Spleen (tissue), 11 donors: Measurements from ENCODE around the gene USHBP1. TPM values are rescaled to one million over a fixed set of nuclear protein-coding genes. Genes with fewer than 3 reads are reported as not detected.

Experiments
- DNase-seq: peaks from one replicate; pipeline ENCODE4 v3.0.0-alpha.2; 2020
- H3K27ac ChIP-seq, 8 donors: fragments of 200-600 bp; sonication (generic) in 7 of 8; 1 replicate in 4 of 8; 2 replicates in 4 of 8; pipeline versions ENCODE4 v1.5.0 to v1.8.0; 2016 to 2021; ENCODE audit warnings: inconsistent platforms in 4 of 8, mild to moderate bottlenecking in 4 of 8, moderate library complexity in 1 of 8
- H3K27me3 ChIP-seq, 7 donors: fragments of 200-600 bp; sonication (generic) in 6 of 7; replicated peaks in 1 of 7; 1 replicate in 4 of 7; 2 replicates in 3 of 7; pipeline versions ENCODE4 v1.5.0 to v1.8.0; 2016 to 2021; ENCODE audit warnings: inconsistent platforms in 3 of 7, mild to moderate bottlenecking in 1 of 7
- H3K36me3 ChIP-seq, 6 donors: fragments of 200-600 bp; sonication (generic) in 5 of 6; 1 replicate in 4 of 6; 2 replicates in 2 of 6; pipeline versions ENCODE4 v1.5.0 to v1.8.0; 2016 to 2021; ENCODE audit warnings: inconsistent platforms in 2 of 6
- H3K4me1 ChIP-seq, 6 donors: fragments of 200-600 bp; sonication (generic) in 5 of 6; 1 replicate in 3 of 6; 2 replicates in 3 of 6; pipeline versions ENCODE4 v1.5.0 to v1.8.0; 2016 to 2021; ENCODE audit warnings: inconsistent platforms in 3 of 6
- H3K4me3 ChIP-seq, 8 donors: fragments of 200-600 bp; sonication (generic) in 7 of 8; 1 replicate in 4 of 8; 2 replicates in 4 of 8; pipeline versions ENCODE4 v1.5.0 to v1.8.0; 2016 to 2021; ENCODE audit warnings: inconsistent platforms in 4 of 8, mild to moderate bottlenecking in 4 of 8, moderate library complexity in 2 of 8
- H3K9me3 ChIP-seq, 8 donors: fragments of 200-600 bp; sonication (generic) in 7 of 8; 1 replicate in 4 of 8; 2 replicates in 4 of 8; pipeline versions ENCODE4 v1.5.0 to v1.8.0; 2016 to 2021; ENCODE audit warnings: inconsistent platforms in 4 of 8
- CTCF ChIP-seq, 11 experiments: fragments of 200-600 bp in 7 of 11; fragments of 450-650 bp in 4 of 11; sonication (generic) in 4 of 11; IDR thresholded peaks in 8 of 11; conservative IDR thresholded peaks in 3 of 11; 1 replicate in 7 of 11; 2 replicates in 4 of 11; pipeline versions ENCODE4 v1.4.0 to v1.8.0; 2016 to 2021; ENCODE audit warnings: antibody characterized with exemption in 11 of 11, inconsistent platforms in 4 of 11, mild to moderate bottlenecking in 1 of 11
- POLR2A ChIP-seq, 3 donors: fragments of 450-650 bp; IDR thresholded peaks; one replicate each; pipeline ENCODE4 v1.5.1; 2017; ENCODE audit warnings: antibody characterized with exemption in 3 of 3, mild to moderate bottlenecking in 1 of 3
- POLR2AphosphoS5 ChIP-seq, 3 donors: sonication (generic); formaldehyde crosslinking; IDR thresholded peaks; one replicate each; pipeline ENCODE4 v1.5.1; 2017; ENCODE audit warnings: antibody characterized with exemption in 3 of 3
- WGBS, 5 donors: extraction: QIAGEN DNeasy Blood & Tissue Kit in 3 of 5; methylation state at CpG; one replicate each; pipeline versions ENCODE4 v1.1.5 to v1.1.7; 2013 to 2018; 5-methylcytosine and 5-hydroxymethylcytosine counted together
- intact Hi-C: fragments of 100-400 bp; cut with DNase I; formaldehyde crosslinking; loops from one replicate; pipeline ENCODE4 v1.15.0; 2023; ENCODE audit warnings: low total_unique reads
- polyA plus RNA-seq, 3 donors: library from polyadenylated mRNA; stranded (reverse); fragments of 200-250 nt; gene quantifications; one replicate each; pipeline ENCODE4 v1.2.1, GENCODE V29; 2013
- total RNA-seq, 7 donors: library from RNA; depleted of rRNA in 3 of 7; stranded (reverse); fragments of >200 nt in 3 of 7; fragmentation: NEBNext Ultra II Directional in 4 of 7; extraction: Animal tissue kit (Norgen Biotek cat#: 25700) in 4 of 7; gene quantifications; one replicate each; pipeline versions ENCODE4 v1.1.0 to v1.2.1, GENCODE V29; 2016 to 2021
- donor health status: healthy with polysubstance abuse.
- donor health status: DM: no; HTN: no; CAD: no; lungs with moderate emphysema.
- donor health status: DM: no; HTN: no; CAD: no.
- donor health status: Bipolar disorder and iron deficiency.
- donor health status: healthy.
- donor health status: DM: no; HTN: no; CAD: no.
- donor health status: DM: yes; HTN: yes; CAD: no.

The USHBP1 gene
- total and polyA plus RNA-seq, 10 donors, result 3.1 to 16.6 (median 8.3) TPM

GRCh38 chr19:17227798-17228367 lies 36.7 kb downstream of the USHBP1 start:
- intact Hi-C loops, result no loop called here
- 85 to 93% (median 92%) methylated on average over 12 to 13 of the region's 13 CpGs for WGBS, 5 donors
- H3K27ac ChIP-seq, result no peak overlapping the region
- H3K36me3 ChIP-seq, result peaks cover 0 to 50% (median 10%) of the 10 kb centered on the region in 6 donors
- no peaks in the 10 kb centered on the region for H3K27me3 ChIP-seq
- no peak for TF ChIP-seq CTCF (IDR thresholded peaks at IDR 0.05 in 8 of 11, conservative IDR thresholded peaks at IDR 0.05 in 3 of 11)
- TF ChIP-seq POLR2A (IDR thresholded peaks at IDR 0.05), result no peak
- no peak for TF ChIP-seq POLR2AphosphoS5 (IDR thresholded peaks at IDR 0.05)
- no peaks in the 10 kb centered on the region for H3K9me3 ChIP-seq
- peaks cover 9 to 31% (median 19%) of the 10 kb centered on the region in 6 donors for H3K4me1 ChIP-seq
- no peak for DNase-seq
- H3K4me3 ChIP-seq, result no peak overlapping the region

- Histone ChIP-seq H3K4me1 (peaks cover 9 to 31% (median 19%) of the 10 kb centered on the region in 6 donors), H3K4me3 (peak within 1 kb of the TSS; percentile 62 to 91 (median 72)), H3K27me3 (no peaks in the 10 kb centered on the region), H3K36me3 (peaks cover 0 to 34% (median 4%) of the 10 kb centered on the region in 6 donors), H3K9me3 (no peaks in the 10 kb centered on the region), H3K27ac (peak within 1 kb of the TSS; percentile 86 to 98 (median 96))
- 1 to 2% (median 1%) methylated on average over 7 to 90 of the region's 90 CpGs for WGBS, 5 donors
- intact Hi-C loops, result no loop called here
- DNase-seq, result peak; percentile 98
- peak; percentile 89 to 96 (median 90) for TF ChIP-seq POLR2AphosphoS5 (IDR thresholded peaks at IDR 0.05)
- TF ChIP-seq POLR2A (IDR thresholded peaks at IDR 0.05), result peak in 2 of 3 donors; percentile 24 to 38
- peak in 2 of 11 experiments; percentile 17 to 40 for TF ChIP-seq CTCF (IDR thresholded peaks at IDR 0.05 in 8 of 11, conservative IDR thresholded peaks at IDR 0.05 in 3 of 11)
These were observed 38.3 kb downstream of the USHBP1 start, which contains the start of gene OCEL1 for GRCh38 chr19:17226002-17226933. OCEL1 (plus strand) TSS chr19:17226226; CDS start chr19:17226248, 22 bp downstream.

GRCh38 chr19:17225053-17225452 lies 39.5 kb downstream of the USHBP1 start:
- H3K9me3 ChIP-seq, result no peaks in the 10 kb centered on the region
- H3K27ac ChIP-seq, result peak overlapping the region in 1 of 8 donors; percentile 96
- no peaks in the 10 kb centered on the region for H3K27me3 ChIP-seq
- peaks cover 0 to 25% (median 4%) of the 10 kb centered on the region in 6 donors for H3K36me3 ChIP-seq
- no peak for DNase-seq
- peaks cover 9 to 31% (median 19%) of the 10 kb centered on the region in 6 donors for H3K4me1 ChIP-seq
- WGBS, 5 donors, result 85 to 94% (median 88%) methylated on average over 10 of the region's 10 CpGs
- TF ChIP-seq POLR2A (IDR thresholded peaks at IDR 0.05), result no peak
- no peak for TF ChIP-seq CTCF (IDR thresholded peaks at IDR 0.05 in 8 of 11, conservative IDR thresholded peaks at IDR 0.05 in 3 of 11)
- TF ChIP-seq POLR2AphosphoS5 (IDR thresholded peaks at IDR 0.05), result no peak
- intact Hi-C loops, result no loop called here
- H3K4me3 ChIP-seq, result no peak overlapping the region
